Measurements from ENCODE around the gene EPB41L1. TPM values are rescaled to one million over a fixed set of nuclear protein-coding genes. Genes with fewer than 3 reads are reported as not detected.

Gene EPB41L1
- total RNA-seq, 1 donor from 2014 or later = 30.6 TPM

GRCh38 chr20:36251426-36251825 lies 96.9 kb downstream of the EPB41L1 start:
- TF ChIP-seq CTCF (conservative IDR thresholded peaks at IDR 0.05) = no peak
- Mint-ChIP-seq H3K9me3 (no peaks in the 10 kb centered on the region), H3K36me3 (ENCODE audit: low read depth) (peaks cover 7% of the 10 kb centered on the region), H3K4me3 (no peak overlapping the region), H3K27me3 (ENCODE audit: low read depth) (no peaks in the 10 kb centered on the region), H3K27ac (ENCODE audit: unreplicated experiment) (no peak overlapping the region), H3K4me1 (no peaks in the 10 kb centered on the region)
- no peak for DNase-seq (ENCODE audit: low read depth, low spot score)

GRCh38 chr20:36252511-36252910 lies 98.0 kb downstream of the EPB41L1 start:
- no peaks in the 10 kb centered on the region for H3K27me3 Mint-ChIP-seq (ENCODE audit: low read depth)
- H3K36me3 Mint-ChIP-seq (ENCODE audit: low read depth) = peaks cover 7% of the 10 kb centered on the region
- no peak for DNase-seq (ENCODE audit: low read depth, low spot score)
- no peak overlapping the region for H3K27ac Mint-ChIP-seq (ENCODE audit: unreplicated experiment)
- H3K4me3 Mint-ChIP-seq = no peak overlapping the region
- no peak for TF ChIP-seq CTCF (conservative IDR thresholded peaks at IDR 0.05)
- H3K9me3 Mint-ChIP-seq = no peaks in the 10 kb centered on the region
- H3K4me1 Mint-ChIP-seq = no peaks in the 10 kb centered on the region

GRCh38 chr20:36253036-36253435 lies 98.5 kb downstream of the EPB41L1 start:
- Mint-ChIP-seq H3K4me1 (no peaks in the 10 kb centered on the region), H3K27ac (ENCODE audit: unreplicated experiment) (no peak overlapping the region), H3K27me3 (ENCODE audit: low read depth) (no peaks in the 10 kb centered on the region), H3K4me3 (no peak overlapping the region), H3K36me3 (ENCODE audit: low read depth) (peaks cover 4% of the 10 kb centered on the region), H3K9me3 (no peaks in the 10 kb centered on the region)
- no peak for DNase-seq (ENCODE audit: low read depth, low spot score)
- TF ChIP-seq CTCF (conservative IDR thresholded peaks at IDR 0.05) = no peak

GRCh38 chr20:36254076-36254475 lies 99.5 kb downstream of the EPB41L1 start:
- DNase-seq (ENCODE audit: low read depth, low spot score) = no peak
- Mint-ChIP-seq H3K27ac (ENCODE audit: unreplicated experiment) (no peak overlapping the region), H3K27me3 (ENCODE audit: low read depth) (no peaks in the 10 kb centered on the region), H3K36me3 (ENCODE audit: low read depth) (no peaks in the 10 kb centered on the region), H3K4me1 (no peaks in the 10 kb centered on the region), H3K9me3 (no peaks in the 10 kb centered on the region), H3K4me3 (no peak overlapping the region)
- no peak for TF ChIP-seq CTCF (conservative IDR thresholded peaks at IDR 0.05)

GRCh38 chr20:36255445-36255844 lies 100.9 kb downstream of the EPB41L1 start:
- Mint-ChIP-seq H3K9me3 (no peaks in the 10 kb centered on the region), H3K4me1 (no peaks in the 10 kb centered on the region), H3K27me3 (ENCODE audit: low read depth) (no peaks in the 10 kb centered on the region), H3K27ac (ENCODE audit: unreplicated experiment) (no peak overlapping the region), H3K36me3 (ENCODE audit: low read depth) (no peaks in the 10 kb centered on the region), H3K4me3 (no peak overlapping the region)
- no peak for DNase-seq (ENCODE audit: low read depth, low spot score)
- no peak for TF ChIP-seq CTCF (conservative IDR thresholded peaks at IDR 0.05)
